NCI-H446 treated with DMSO at 0.1 percent for 48 hours (cell line): ENCODE measurements around the gene HKDC1.
A peak's percentile ranks its signal among the peaks of the same experiment; 100 is the strongest.

Experiments used
- DNase-seq: peaks from one replicate; lab custom pipeline; 2025; lab: John Stamatoyannopoulos, UW

HKDC1 gene

GRCh38 chr10:69217119-69217754 is 2.9 kb upstream of the HKDC1 start:
- no peak for DNase-seq

GRCh38 chr10:69218831-69219230 is 1.3 kb upstream of the HKDC1 start:
- no peak for DNase-seq

- no peak for DNase-seq
These were observed 375 bp downstream of the HKDC1 start for GRCh38 chr10:69220507-69220906.

- peak; percentile 4 for DNase-seq
These were observed 2.3 kb downstream of the HKDC1 start for GRCh38 chr10:69222157-69223027.

- DNase-seq: no peak
These were observed 2.9 kb downstream of the HKDC1 start for GRCh38 chr10:69223028-69223342.

- DNase-seq: no peak
These were observed 4.9 kb downstream of the HKDC1 start for GRCh38 chr10:69224862-69225657.

GRCh38 chr10:69225681-69226080 is 5.5 kb downstream of the HKDC1 start:
- no peak for DNase-seq

- no peak for DNase-seq
These were observed 6.9 kb downstream of the HKDC1 start for GRCh38 chr10:69226919-69227450.

- no peak for DNase-seq
These were observed 8.0 kb downstream of the HKDC1 start for GRCh38 chr10:69228151-69228550.

- no peak for DNase-seq
These were observed 9.4 kb downstream of the HKDC1 start for GRCh38 chr10:69229616-69229916.

- no peak for DNase-seq
These were observed 10.0 kb downstream of the HKDC1 start for GRCh38 chr10:69230128-69230527.

GRCh38 chr10:69232252-69232651 is 12.1 kb downstream of the HKDC1 start:
- DNase-seq: no peak

GRCh38 chr10:69232736-69233480 is 12.8 kb downstream of the HKDC1 start:
- no peak for DNase-seq

- DNase-seq: no peak
These were observed 14.3 kb downstream of the HKDC1 start for GRCh38 chr10:69234447-69234846.

GRCh38 chr10:69237528-69238159 is 17.5 kb downstream of the HKDC1 start:
- peak; percentile 22 for DNase-seq

- no peak for DNase-seq
These were observed 19.0 kb downstream of the HKDC1 start for GRCh38 chr10:69239136-69239535.

GRCh38 chr10:69239816-69240434 is 19.8 kb downstream of the HKDC1 start:
- DNase-seq: no peak

- DNase-seq: no peak
These were observed 20.3 kb downstream of the HKDC1 start for GRCh38 chr10:69240455-69240854.

GRCh38 chr10:69241575-69241974 is 21.4 kb downstream of the HKDC1 start:
- no peak for DNase-seq

GRCh38 chr10:69242040-69242851 is 22.1 kb downstream of the HKDC1 start:
- DNase-seq: no peak
